ENCODE results near the gene ADGRG3.

DNA sequence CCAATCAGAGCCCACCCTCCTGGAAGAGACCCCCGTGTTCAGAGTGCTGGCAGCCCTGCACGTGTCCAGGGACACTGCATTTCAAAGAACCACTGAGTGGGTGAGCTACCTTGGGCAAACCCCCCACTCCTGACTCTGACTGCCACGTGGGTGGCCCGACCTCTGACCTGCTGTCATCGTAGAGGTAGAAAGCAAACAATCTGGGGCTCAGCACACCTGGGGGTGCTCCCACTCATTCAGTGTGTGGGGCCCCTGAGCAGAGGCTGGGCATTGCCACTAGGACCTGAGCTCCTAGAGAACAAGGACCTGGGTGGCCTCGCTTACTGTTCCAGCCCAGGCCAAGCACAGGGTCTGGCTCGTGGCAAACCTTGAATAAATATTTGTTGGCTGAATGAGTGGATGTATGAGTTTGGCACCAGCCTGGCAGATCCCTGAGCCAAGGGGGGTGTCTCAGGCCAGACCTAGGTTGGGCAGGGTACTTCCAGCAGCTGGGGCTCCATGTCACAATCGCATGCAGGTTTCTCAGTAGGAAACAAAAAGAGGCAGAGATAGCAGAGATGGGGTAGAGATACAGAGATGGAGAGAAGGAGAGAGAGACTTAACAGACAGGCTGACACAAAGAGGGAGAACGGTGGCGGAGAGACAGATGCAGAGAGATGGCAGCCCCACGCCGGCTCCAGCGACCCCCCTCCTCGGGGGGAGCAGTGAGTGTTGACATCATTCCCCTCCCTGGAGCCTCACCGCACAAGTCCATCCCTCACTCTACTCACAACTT is 21.1 kb downstream of the ADGRG3 start:
- TF ChIP-seq, protein P1, sequence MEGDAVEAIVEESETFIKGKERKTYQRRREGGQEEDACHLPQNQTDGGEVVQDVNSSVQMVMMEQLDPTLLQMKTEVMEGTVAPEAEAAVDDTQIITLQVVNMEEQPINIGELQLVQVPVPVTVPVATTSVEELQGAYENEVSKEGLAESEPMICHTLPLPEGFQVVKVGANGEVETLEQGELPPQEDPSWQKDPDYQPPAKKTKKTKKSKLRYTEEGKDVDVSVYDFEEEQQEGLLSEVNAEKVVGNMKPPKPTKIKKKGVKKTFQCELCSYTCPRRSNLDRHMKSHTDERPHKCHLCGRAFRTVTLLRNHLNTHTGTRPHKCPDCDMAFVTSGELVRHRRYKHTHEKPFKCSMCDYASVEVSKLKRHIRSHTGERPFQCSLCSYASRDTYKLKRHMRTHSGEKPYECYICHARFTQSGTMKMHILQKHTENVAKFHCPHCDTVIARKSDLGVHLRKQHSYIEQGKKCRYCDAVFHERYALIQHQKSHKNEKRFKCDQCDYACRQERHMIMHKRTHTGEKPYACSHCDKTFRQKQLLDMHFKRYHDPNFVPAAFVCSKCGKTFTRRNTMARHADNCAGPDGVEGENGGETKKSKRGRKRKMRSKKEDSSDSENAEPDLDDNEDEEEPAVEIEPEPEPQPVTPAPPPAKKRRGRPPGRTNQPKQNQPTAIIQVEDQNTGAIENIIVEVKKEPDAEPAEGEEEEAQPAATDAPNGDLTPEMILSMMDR (IDR thresholded peaks at IDR 0.05) = no peak
- no peak for TF ChIP-seq POLR2A (IDR thresholded peaks at IDR 0.05)

All from thyroid gland (tissue), 4 donors.